SK-N-SH (cell line): Measurements from ENCODE around the gene CYP2F1. TPM values are rescaled to one million over a fixed set of nuclear protein-coding genes. Genes with fewer than 3 reads are reported as not detected.

ENCODE experiments used
- CTCF ChIA-PET: fragments of 300-600, 350-600 bp; formaldehyde crosslinking; extraction: SDS; loops from one replicate; lab custom pipeline; 2021; lab: Yijun Ruan, JAX
- POLR2A ChIA-PET: fragments of 350-600 bp; sonication (Branson Sonifier 250); formaldehyde crosslinking; extraction: SDS; loops from one replicate; lab custom pipeline; 2020; ENCODE audit warnings: antibody characterized with exemption, inconsistent platforms; lab: Yijun Ruan, JAX
- DNase-seq: peaks from one replicate; pipeline ENCODE4 v3.0.0; 2012
- H2AFZ ChIP-seq: fragments of 200-600 bp; sonication (generic); 2 replicates; pipeline ENCODE4 v1.8.1; 2016; ENCODE audit warnings: antibody characterized with exemption, mild to moderate bottlenecking, low read depth
- H3F3A ChIP-seq: fragments of 200-600 bp; sonication (generic); replicated peaks from 2 replicates; pipeline ENCODE3; 2016; ENCODE audit warnings: antibody characterized with exemption, mild to moderate bottlenecking; ENCODE audit not compliant: insufficient read depth
- H3K27ac ChIP-seq, 2 experiments: fragments of 200-500 bp in 1 of 2; fragments of 200-600 bp in 1 of 2; sonication (Bioruptor generic) in 1 of 2; sonication (generic), shearing (Covaris generic) in 1 of 2; 2 replicates each; pipeline versions ENCODE4 v1.5.1 to v1.6.1; 2014 to 2016; ENCODE audit warnings: low read depth in 2 of 2, inconsistent platforms in 1 of 2, low read length in 1 of 2, mild to moderate bottlenecking in 1 of 2, mixed read lengths in 1 of 2
- H3K27me3 ChIP-seq: fragments of 200-600 bp; sonication (generic), shearing (Covaris generic); 2 replicates; pipeline ENCODE4 v1.6.1; 2016; ENCODE audit warnings: mixed run types; ENCODE audit not compliant: insufficient read depth
- H3K36me3 ChIP-seq, 2 experiments: fragments of 200-500 bp in 1 of 2; fragments of 200-600 bp in 1 of 2; sonication (Bioruptor generic) in 1 of 2; sonication (generic) in 1 of 2; replicated peaks in 1 of 2; 2 replicates each; pipeline versions ENCODE3 to v1.5.1; 2014 to 2016; ENCODE audit warnings: low read length in 1 of 2, mild to moderate bottlenecking in 1 of 2; ENCODE audit not compliant: insufficient read depth in 2 of 2, control insufficient read depth in 1 of 2
- H3K4me1 ChIP-seq, 2 experiments: fragments of 200-500 bp in 1 of 2; fragments of 200-600 bp in 1 of 2; sonication (Bioruptor generic) in 1 of 2; sonication (generic), shearing (Covaris generic) in 1 of 2; 2 replicates each; pipeline versions ENCODE4 v1.5.1 to v1.6.1; 2014 to 2016; ENCODE audit warnings: low read depth in 1 of 2, low read length in 1 of 2, mixed run types in 1 of 2; ENCODE audit not compliant: insufficient read depth in 2 of 2, control insufficient read depth in 1 of 2
- H3K4me2 ChIP-seq: fragments of 200-600 bp; sonication (generic), shearing (Covaris generic); 2 replicates; pipeline ENCODE4 v1.6.1; 2017; ENCODE audit warnings: mixed run types
- H3K4me3 ChIP-seq, 2 experiments: fragments of 200-500 bp in 1 of 2; fragments of 200-600 bp in 1 of 2; sonication (Bioruptor generic) in 1 of 2; sonication (generic), shearing (Covaris generic) in 1 of 2; 2 replicates each; pipeline versions ENCODE4 v1.5.1 to v1.8.1; 2014 to 2016; ENCODE audit warnings: low read depth in 2 of 2, inconsistent platforms in 1 of 2, low read length in 1 of 2, mild to moderate bottlenecking in 1 of 2, mixed read lengths in 1 of 2, moderate library complexity in 1 of 2
- H3K79me2 ChIP-seq: fragments of 200-600 bp; sonication (generic); 2 replicates; pipeline ENCODE4 v1.8.1; 2017; ENCODE audit warnings: mild to moderate bottlenecking; ENCODE audit not compliant: insufficient read depth
- H3K9ac ChIP-seq: fragments of 200-600 bp; sonication (generic); 2 replicates; pipeline ENCODE4 v1.6.1; 2017; ENCODE audit warnings: mixed run types
- H3K9me2 ChIP-seq: fragments of 200-600 bp; sonication (generic); 2 replicates; pipeline ENCODE4 v1.6.1; 2017; ENCODE audit warnings: mixed run types
- H3K9me3 ChIP-seq: fragments of 200-600 bp; sonication (generic); 2 replicates; pipeline ENCODE4 v1.6.1; 2017; ENCODE audit warnings: mixed run types, mild to moderate bottlenecking, moderate library complexity
- H4K20me1 ChIP-seq: fragments of 200-600 bp; sonication (generic); 2 replicates; pipeline ENCODE4 v1.6.1; 2017; ENCODE audit warnings: mild to moderate bottlenecking, mixed run types; ENCODE audit not compliant: insufficient read depth
- ELF1 ChIP-seq: IDR thresholded peaks from 2 replicates; pipeline ENCODE4 v1.4.0; 2012
- FOSL2 ChIP-seq: IDR thresholded peaks from 2 replicates; pipeline ENCODE4 v1.4.0; 2012; ENCODE audit warnings: low read depth, mild to moderate bottlenecking, moderate library complexity, borderline replicate concordance
- JUND ChIP-seq: IDR thresholded peaks from 2 replicates; pipeline ENCODE4 v1.4.0; 2012
- RAD21 ChIP-seq: IDR thresholded peaks from 2 replicates; pipeline ENCODE4 v1.6.1; 2012; ENCODE audit warnings: mild to moderate bottlenecking, low read length
- TCF12 ChIP-seq: IDR thresholded peaks from 2 replicates; pipeline ENCODE4 v1.4.0; 2012
- WGBS: methylation state at CpG from one replicate; pipeline ENCODE4 v1.1.6; 2017; ENCODE audit warnings: low lambda C conversion rate; 5-methylcytosine and 5-hydroxymethylcytosine counted together
- polyA plus RNA-seq, 3 experiments: library from polyadenylated mRNA; depleted of rRNA; stranded (reverse); fragments of >200 nt; gene quantifications; 2 replicates each; pipeline ENCODE4 v1.2.3, GENCODE V29; 2012

The CYP2F1 gene
- polyA plus RNA-seq, 1 of the 3 experiments (the other 2 are of a cell fraction): not detected

GRCh38 chr19:41175801-41176777, 61.9 kb downstream of the CYP2F1 start:
- Histone ChIP-seq H3K79me2 (no peaks in the 10 kb centered on the region), H2AFZ (peak overlapping the region; percentile 82; the same call in 1 of the 2 replicates), H3K4me2 (peak overlapping the region; percentile 41; the same call in 1 of the 2 replicates), H3F3A (peaks cover 5% of the 10 kb centered on the region), H3K27me3 (peaks cover 25% of the 10 kb centered on the region; the same call in 1 of the 2 replicates), H4K20me1 (no peaks in the 10 kb centered on the region), H3K4me1 (no peaks in the 10 kb centered on the region), H3K9ac (no peak overlapping the region), H3K27ac (peak overlapping the region in 1 of 2 experiments; percentile 15; a peak in 1 of 4 replicates), H3K9me3 (no peaks in the 10 kb centered on the region), H3K36me3 (no peaks in the 10 kb centered on the region), H3K9me2 (no peaks in the 10 kb centered on the region), H3K4me3 (no peak overlapping the region)
- DNase-seq: no peak
- 13% methylated on average over 14 of the region's 14 CpGs for WGBS
- POLR2A ChIA-PET: no interaction called here
- TF ChIP-seq JUND: peak; percentile 60
- TF ChIP-seq RAD21: no peak
- peak; percentile 63; the same call in 1 of the 2 replicates for TF ChIP-seq FOSL2
- peak; percentile 44; the same call in 1 of the 2 replicates for TF ChIP-seq TCF12
- peak; percentile 83 for TF ChIP-seq ELF1
- CTCF ChIA-PET: no interaction called here

Other genes with a start within 250 kb of the CYP2F1 start
- gene CYP2A7, start 232.2 kb upstream of the CYP2F1 start, polyA plus RNA-seq (2012; rRNA removed): not detected in 2 replicates
- gene CYP2B6, start 123.2 kb upstream of the CYP2F1 start, polyA plus RNA-seq (2012; rRNA removed): not detected in 2 replicates
- gene CYP2A13, start 26.0 kb upstream of the CYP2F1 start, polyA plus RNA-seq (2012; rRNA removed): not detected in 2 replicates
- gene CYP2S1, start 78.8 kb downstream of the CYP2F1 start, polyA plus RNA-seq (2012; rRNA removed): 0.50 and 0.67 TPM in 2 replicates
- 78.8 and 82.6 TPM in 2 replicates for gene AXL, start 104.8 kb downstream of the CYP2F1 start, polyA plus RNA-seq (2012; rRNA removed)
- 34.2 and 41.5 TPM in 2 replicates for gene HNRNPUL1, start 149.9 kb downstream of the CYP2F1 start, polyA plus RNA-seq (2012; rRNA removed)
- 8.7 and 9.6 TPM in 2 replicates for gene CCDC97, start 195.7 kb downstream of the CYP2F1 start, polyA plus RNA-seq (2012; rRNA removed)
- 13.5 and 25.5 TPM in 2 replicates for gene TGFB1, start 239.5 kb downstream of the CYP2F1 start, polyA plus RNA-seq (2012; rRNA removed)
- 9.0 and 13.3 TPM in 2 replicates for gene B9D2, start 249.7 kb downstream of the CYP2F1 start, polyA plus RNA-seq (2012; rRNA removed)